ENCODE results near the gene TUBB4B. TPM values are rescaled to one million over a fixed set of nuclear protein-coding genes. Genes with fewer than 3 reads are reported as not detected.
A peak's percentile ranks its signal among the peaks of the same experiment; 100 is the strongest.

The TUBB4B gene
- total RNA-seq, 4 donors from 2014 or later = 174 to 409 (median 322) TPM

GRCh38 chr9:137278061-137278701 is 37.1 kb downstream of the TUBB4B start:
- peak; percentile 66 to 70 (median 67) for DNase-seq
- Histone ChIP-seq H3K27ac (peak overlapping the region; percentile 83 to 92 (median 86)), H3K9me3 (no peaks in the 10 kb centered on the region), H3K4me3 (peak overlapping the region; percentile 56 to 75 (median 66)), H3K36me3 (peaks cover 0 to 17% (median 3%) of the 10 kb centered on the region in 3 donors), H3K4me1 (peaks cover 11 to 46% (median 21%) of the 10 kb centered on the region in 4 donors), H3K27me3 (no peaks in the 10 kb centered on the region)
- TF ChIP-seq, protein P1, sequence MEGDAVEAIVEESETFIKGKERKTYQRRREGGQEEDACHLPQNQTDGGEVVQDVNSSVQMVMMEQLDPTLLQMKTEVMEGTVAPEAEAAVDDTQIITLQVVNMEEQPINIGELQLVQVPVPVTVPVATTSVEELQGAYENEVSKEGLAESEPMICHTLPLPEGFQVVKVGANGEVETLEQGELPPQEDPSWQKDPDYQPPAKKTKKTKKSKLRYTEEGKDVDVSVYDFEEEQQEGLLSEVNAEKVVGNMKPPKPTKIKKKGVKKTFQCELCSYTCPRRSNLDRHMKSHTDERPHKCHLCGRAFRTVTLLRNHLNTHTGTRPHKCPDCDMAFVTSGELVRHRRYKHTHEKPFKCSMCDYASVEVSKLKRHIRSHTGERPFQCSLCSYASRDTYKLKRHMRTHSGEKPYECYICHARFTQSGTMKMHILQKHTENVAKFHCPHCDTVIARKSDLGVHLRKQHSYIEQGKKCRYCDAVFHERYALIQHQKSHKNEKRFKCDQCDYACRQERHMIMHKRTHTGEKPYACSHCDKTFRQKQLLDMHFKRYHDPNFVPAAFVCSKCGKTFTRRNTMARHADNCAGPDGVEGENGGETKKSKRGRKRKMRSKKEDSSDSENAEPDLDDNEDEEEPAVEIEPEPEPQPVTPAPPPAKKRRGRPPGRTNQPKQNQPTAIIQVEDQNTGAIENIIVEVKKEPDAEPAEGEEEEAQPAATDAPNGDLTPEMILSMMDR (IDR thresholded peaks at IDR 0.05) = no peak
- no peak for TF ChIP-seq POLR2A (IDR thresholded peaks at IDR 0.05)

- TF ChIP-seq, protein P1 (IDR thresholded peaks at IDR 0.05) = no peak
- TF ChIP-seq POLR2A (IDR thresholded peaks at IDR 0.05) = no peak
- Histone ChIP-seq H3K4me3 (peak overlapping the region; percentile 56 to 75 (median 66)), H3K27me3 (no peaks in the 10 kb centered on the region), H3K9me3 (no peaks in the 10 kb centered on the region), H3K36me3 (peaks cover 0 to 18% (median 3%) of the 10 kb centered on the region in 3 donors), H3K4me1 (peaks cover 11 to 46% (median 21%) of the 10 kb centered on the region in 4 donors), H3K27ac (peak overlapping the region; percentile 83 to 92 (median 86))
- no peak for DNase-seq
Measured at GRCh38 chr9:137278721-137279711, 37.9 kb downstream of the TUBB4B start.

- peaks cover 0 to 18% (median 3%) of the 10 kb centered on the region in 3 donors for H3K36me3 ChIP-seq
- DNase-seq = no peak
- H3K27ac ChIP-seq = no peak overlapping the region
- no peaks in the 10 kb centered on the region for H3K9me3 ChIP-seq
- no peaks in the 10 kb centered on the region for H3K27me3 ChIP-seq
- H3K4me3 ChIP-seq = no peak overlapping the region
- TF ChIP-seq, protein P1 (IDR thresholded peaks at IDR 0.05) = no peak
- no peak for TF ChIP-seq POLR2A (IDR thresholded peaks at IDR 0.05)
- peaks cover 11 to 46% (median 17%) of the 10 kb centered on the region in 4 donors for H3K4me1 ChIP-seq
Measured at GRCh38 chr9:137279741-137280473, 38.8 kb downstream of the TUBB4B start.

DNA sequence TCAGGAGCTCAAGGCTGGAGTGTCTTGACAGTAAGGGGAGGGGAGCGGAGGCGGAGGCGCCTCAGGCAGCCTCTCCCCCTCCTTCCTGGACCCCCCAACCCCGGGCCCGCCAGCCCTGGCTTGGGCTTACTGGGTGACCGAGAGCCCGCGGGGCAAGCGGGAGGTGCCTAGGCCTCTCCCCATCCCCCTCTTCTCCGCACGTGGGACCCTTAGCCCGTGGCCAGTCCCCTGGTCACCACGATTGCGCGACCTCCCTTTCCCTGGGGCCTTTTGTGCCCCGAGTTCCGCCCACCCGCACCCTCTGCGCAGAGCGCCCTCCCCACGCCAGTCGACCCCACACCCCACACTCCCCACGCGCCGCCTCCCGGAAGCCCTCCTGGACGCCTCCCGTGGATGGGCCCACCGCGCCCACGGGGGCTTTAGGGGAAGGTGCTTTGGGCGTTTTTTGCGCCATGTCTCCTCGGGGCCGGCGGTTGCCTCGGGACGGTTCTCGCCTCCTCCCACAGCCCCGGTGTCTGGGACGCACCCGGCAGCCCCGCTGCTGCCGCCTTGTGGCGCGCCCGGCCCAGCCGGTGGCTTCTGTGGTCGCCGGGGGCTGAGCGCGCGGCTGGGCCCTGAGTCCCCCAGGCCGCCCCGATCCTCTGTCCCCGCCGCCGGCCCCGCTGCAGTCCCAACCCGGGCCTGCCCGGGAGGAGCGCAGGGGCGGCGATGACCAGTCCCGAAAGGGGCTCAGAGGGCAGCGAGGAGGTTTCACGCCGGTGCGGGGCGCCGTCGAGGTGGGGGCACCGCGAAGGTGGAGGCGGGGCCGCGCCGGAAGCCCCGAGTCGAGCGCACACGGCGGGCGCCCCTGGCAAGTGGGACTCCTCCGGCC is 39.6 kb downstream of the TUBB4B start:
- H3K9me3 ChIP-seq = no peaks in the 10 kb centered on the region
- peak overlapping the region in 1 of 4 donors; percentile 57 for H3K27ac ChIP-seq
- H3K27me3 ChIP-seq = no peaks in the 10 kb centered on the region
- TF ChIP-seq POLR2A (IDR thresholded peaks at IDR 0.05) = no peak
- TF ChIP-seq, protein P1 (IDR thresholded peaks at IDR 0.05) = peak in 4 of 6 experiments; percentile 20 to 30 (median 23)
- no peak for DNase-seq
- H3K4me1 ChIP-seq = peaks cover 11 to 44% (median 17%) of the 10 kb centered on the region in 4 donors
- peak overlapping the region in 1 of 4 donors; percentile 12 for H3K4me3 ChIP-seq
- peaks cover 0 to 18% (median 3%) of the 10 kb centered on the region in 3 donors for H3K36me3 ChIP-seq

All from Peyer's patch (tissue), 4 donors.